ENCODE results near the gene ZSCAN21.

ZSCAN21 gene

GRCh38 chr7:100079024-100079560, 29.5 kb downstream of the ZSCAN21 start:
- no peak for DNase-seq

GRCh38 chr7:100080907-100081534, 31.4 kb downstream of the ZSCAN21 start:
- DNase-seq = no peak

DNA sequence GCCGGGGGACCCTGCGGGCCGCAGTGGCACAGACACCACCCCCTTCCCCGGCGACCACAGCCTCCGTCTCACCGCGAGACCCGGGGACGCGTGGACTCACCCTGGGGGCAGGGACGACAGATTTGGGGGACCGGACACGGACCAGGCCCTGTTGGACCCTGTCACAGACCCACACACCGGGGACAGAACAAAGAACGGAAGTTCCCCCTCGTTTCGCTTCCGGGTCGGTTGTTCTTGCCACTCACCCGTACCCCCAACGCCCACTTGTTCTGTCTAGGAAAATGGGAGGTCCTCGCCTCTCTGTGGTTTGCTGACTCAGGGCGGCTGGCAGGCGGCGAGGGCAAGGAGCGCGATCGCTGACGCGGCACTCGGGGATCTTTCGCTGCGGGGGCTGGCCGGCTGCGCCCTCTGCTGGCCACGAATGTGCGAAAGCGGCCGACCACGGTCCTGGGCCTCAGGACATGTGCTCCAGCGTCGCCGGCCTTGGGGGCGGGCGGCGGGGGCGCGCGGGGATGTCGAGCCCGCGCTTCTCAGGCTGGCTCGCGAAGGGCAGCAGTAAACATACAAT, 32.0 kb downstream of the ZSCAN21 start, which contains the start of gene ZNF3:
Gene ZNF3, minus strand, starts transcription at position 189 of the 568 bp plus-strand sequence. CDS start 4,366 bp downstream, outside the sequence.
- DNase-seq = peak; percentile 98

DNA sequence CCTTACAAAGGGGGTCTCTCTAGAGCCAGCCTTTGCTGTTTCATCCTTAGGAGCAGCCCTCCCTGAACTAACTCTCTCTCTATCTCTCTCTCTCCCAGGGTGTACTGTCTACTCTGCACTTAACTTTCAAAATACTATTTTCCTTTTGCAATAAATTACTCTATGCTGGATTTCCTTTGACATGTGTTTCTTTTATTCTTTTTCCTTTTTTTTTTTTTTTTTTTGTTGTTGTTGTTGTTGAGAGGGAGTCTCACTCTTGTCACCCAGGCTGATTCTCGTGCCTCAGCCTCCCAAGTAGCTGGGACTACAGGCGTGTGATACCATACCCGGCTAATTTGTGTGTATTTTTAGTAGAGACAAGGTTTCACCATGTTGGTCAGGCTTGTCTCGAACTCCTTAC, 33.4 kb downstream of the ZSCAN21 start:
- no peak for DNase-seq

GRCh38 chr7:100085515-100085914, 35.9 kb downstream of the ZSCAN21 start:
- no peak for DNase-seq

GRCh38 chr7:100087055-100087750, 37.6 kb downstream of the ZSCAN21 start:
- DNase-seq = no peak

- DNase-seq = no peak
Measured at GRCh38 chr7:100088095-100088620, 38.6 kb downstream of the ZSCAN21 start.

- peak; percentile 95 for DNase-seq
Measured at GRCh38 chr7:100088621-100089457, 39.3 kb downstream of the ZSCAN21 start, which contains the start of gene COPS6. Gene COPS6, plus strand, starts transcription at chr7:100088969. Its CDS starts 22 bp downstream, at chr7:100088991.

DNA sequence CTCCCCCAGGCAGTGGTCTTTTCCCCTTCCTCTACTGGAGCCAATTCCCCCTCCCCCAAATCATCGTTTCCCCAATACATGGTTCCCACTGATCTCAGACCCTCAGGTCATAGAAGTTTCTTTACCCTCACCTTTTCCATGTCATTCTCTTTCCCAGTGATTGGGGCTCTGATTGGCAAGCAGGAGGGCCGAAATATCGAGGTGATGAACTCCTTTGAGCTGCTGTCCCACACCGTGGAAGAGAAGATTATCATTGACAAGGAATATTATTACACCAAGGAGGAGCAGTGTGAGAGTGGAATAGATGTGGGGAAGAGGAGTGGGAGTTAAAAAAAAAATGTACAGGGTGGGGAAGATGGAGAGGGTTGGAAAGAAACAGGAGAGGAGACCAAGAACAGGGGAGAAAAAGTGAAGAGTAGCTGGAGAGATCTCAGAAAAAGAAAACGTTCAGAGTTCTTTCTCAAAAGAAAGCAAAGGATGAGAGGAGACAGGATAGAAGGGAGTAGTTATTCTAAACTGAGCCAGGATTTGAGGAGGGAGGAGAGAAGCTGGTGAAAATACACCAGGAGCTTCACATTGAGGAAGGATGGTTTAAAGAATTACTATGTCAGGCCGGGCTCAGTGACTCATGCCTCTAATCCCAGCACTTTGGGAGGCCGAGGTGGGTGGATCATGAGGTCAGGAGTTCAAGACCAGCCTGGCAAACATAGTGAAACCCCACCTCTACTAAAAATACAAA, 40.1 kb downstream of the ZSCAN21 start:
- DNase-seq = no peak

DNA sequence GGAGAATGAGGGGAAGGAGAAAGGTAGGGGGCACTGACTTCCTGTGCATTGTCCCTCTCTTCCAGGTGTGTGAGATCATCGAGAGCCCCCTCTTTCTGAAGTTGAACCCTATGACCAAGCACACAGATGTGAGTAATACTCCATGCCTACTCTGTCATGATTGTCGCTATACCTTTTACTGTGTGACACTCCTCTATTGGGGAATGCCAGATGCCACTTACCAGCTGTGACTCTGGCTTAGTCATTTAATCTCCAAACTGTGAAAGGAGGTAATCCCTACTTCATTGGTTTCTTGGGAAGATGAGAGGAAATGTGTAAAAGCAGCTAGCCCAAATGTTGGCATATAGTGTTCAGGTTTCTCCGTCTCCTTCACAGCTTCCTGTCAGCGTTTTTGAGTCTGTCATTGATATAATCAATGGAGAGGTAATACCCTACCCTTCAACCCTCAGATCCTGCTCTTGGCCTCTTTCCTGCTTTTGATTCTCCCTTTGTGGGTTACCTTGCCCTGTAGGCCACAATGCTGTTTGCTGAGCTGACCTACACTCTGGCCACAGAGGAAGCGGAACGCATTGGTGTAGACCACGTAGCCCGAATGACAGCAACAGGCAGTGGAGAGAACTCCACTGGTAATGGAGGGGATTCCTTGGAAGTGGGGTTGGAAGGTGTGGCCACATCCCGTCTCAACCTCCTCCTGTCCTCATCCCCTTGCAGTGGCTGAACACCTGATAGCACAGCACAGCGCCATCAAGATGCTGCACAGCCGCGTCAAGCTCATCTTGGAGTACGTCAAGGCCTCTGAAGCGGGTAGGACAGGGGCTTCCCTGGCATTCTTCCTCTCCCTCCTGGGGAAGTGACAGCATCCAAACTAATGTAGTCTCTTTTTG, 41.2 kb downstream of the ZSCAN21 start:
- peak; percentile 64 for DNase-seq

GRCh38 chr7:100091411-100092181, 42.0 kb downstream of the ZSCAN21 start:
- peak; percentile 70 for DNase-seq

- no peak for DNase-seq
Measured at GRCh38 chr7:100093054-100093453, 43.5 kb downstream of the ZSCAN21 start.

- DNase-seq = no peak
Measured at GRCh38 chr7:100093498-100093897, 43.9 kb downstream of the ZSCAN21 start.

DNA sequence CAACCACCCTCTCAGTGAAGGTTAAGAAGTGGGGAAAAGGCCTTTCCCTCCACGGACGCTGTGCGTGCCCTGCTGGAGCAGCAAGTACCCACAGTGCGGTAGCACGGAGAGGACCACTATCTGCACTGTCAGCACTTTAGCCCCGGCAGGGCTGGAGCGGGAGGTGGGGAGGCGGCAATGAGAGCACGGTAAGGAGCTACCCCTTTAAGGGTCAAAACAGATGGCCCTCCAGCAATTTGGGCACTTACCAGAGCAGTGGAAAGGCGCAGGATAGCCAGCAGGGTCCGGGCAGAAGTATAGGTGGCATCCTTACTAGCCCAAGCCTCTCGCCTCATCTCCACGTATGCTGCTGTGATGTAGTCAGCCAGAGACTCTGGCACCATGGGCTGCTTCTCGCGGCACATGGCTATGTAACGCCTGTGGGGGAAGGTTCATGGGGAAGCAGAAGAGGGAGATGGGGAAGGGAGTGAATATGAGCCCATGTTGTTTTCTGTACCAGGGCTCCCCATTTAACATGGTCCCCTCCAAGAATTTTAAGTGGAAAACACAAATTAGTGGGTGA, 44.4 kb downstream of the ZSCAN21 start:
- no peak for DNase-seq

DNA sequence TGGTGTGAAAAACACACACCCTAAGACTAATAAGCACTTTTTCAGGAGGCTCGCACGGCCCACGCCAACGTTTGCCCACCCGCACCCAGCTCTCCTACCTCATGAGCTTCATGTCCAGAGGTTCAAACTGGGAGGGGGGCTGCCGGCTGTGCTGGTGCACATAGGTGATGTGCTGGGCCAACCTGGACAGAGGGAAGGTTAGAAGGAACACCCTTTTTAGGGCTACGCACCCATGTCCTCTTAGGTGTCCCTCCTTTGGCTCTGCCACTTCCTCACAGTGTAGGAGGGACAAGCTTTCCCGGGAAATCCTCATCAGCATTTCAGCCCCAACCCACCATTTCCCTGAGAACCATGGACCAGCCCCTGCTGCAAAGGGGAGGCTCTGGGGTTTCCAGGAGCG, 45.7 kb downstream of the ZSCAN21 start:
- no peak for DNase-seq

- no peak for DNase-seq
Measured at GRCh38 chr7:100095704-100096103, 46.1 kb downstream of the ZSCAN21 start.

DNA sequence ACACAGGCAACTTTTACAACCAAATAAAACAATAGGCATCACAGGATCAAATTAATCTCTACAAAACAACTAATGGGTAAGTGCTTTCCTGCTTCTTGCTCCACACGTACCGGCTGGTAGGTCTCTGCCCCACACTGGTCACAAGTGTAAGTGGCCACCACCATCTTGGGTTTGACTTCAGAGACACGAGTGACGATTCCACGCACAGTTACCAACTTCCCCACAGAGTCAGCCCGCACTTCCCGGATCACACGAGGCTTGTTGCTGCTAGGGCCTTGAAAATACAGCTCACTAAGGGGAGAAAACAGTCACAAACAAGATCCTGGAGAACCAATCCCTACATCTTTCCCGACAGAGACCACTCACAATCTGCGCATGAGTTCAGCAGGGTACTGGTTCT, 49.3 kb downstream of the ZSCAN21 start:
- DNase-seq = no peak

- no peak for DNase-seq
Measured at GRCh38 chr7:100099452-100099851, 49.9 kb downstream of the ZSCAN21 start.

DNA sequence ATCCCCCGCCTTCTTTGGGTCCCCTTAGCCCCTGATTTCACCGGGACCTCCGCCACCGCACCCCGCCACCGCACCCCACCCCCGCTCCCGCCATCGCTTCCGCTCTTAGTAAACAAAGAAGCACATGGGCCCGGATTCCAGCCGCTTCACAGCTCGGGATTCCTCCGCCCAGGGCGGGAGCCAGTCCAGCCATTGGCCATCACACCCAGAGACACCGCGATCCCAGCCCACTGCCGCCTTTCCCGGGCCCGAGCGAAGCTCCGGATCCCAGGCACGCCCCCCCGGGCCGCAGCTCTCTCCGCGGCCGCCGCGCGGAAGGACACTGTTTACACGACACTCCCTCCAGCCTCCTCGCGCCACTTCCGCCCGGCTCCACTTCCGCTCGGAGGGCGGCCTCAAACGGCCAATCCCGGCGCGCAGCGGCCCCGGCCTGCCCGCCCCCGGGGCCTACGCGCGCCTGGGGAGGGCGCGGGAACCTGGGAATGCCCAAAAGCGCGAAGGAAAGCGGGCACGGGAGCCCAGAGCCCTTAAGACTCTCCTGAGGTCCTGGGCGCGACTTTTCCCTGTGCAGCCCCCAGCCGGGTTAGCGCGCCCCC, 50.9 kb downstream of the ZSCAN21 start:
- peak; percentile 93 for DNase-seq

All from activated CD8-positive, alpha-beta memory T cell treated with anti-CD3 and anti-CD28 coated beads for 24 hours (primary cell).